KG1 (cell line): ENCODE results near the gene ABI3BP.

Experiments
- DNase-seq: peaks from one replicate; lab custom pipeline; 2025; lab: John Stamatoyannopoulos, UW

The ABI3BP gene

GRCh38 chr3:100776097-100776729, 217.0 kb downstream of the ABI3BP start:
- no peak for DNase-seq

DNA sequence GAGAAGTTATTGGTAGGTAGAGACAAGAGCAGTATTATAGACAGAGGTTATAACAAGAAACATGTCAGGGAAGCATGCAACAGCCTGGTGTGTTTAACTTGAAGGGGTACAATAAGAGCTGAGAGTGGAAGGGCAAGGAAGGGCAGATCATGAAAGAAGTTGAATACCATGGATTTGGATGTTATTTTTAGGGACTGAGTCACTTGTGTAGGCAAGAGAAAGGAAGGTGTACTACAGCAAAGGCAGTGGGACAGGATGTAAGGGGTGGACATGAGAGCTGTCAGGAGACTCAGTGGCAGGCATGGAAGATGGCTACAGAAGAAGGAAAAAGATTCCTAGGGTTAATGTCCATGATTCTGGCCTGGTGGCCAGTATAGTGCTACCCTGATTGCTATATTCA, 217.6 kb downstream of the ABI3BP start:
- DNase-seq = no peak

DNA sequence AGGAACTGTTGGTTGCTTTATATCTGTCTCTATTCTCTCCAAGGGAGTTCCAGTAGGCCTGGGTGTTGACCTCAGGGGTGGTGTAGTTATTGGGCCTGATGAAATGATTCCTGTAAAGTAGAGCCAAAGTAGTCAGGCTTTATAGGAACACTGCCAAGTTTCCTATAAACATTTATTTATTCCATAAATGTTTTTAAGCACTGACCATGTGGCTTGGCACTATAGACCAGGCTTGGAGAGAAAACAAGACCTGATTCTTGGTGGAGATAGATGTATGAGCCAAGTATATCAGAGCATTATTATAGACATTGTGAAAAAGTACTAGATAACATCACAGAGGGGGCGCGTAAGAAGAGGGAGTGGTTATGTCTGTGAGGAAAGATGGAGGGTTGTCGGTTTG, 218.0 kb downstream of the ABI3BP start:
- DNase-seq = no peak

DNA sequence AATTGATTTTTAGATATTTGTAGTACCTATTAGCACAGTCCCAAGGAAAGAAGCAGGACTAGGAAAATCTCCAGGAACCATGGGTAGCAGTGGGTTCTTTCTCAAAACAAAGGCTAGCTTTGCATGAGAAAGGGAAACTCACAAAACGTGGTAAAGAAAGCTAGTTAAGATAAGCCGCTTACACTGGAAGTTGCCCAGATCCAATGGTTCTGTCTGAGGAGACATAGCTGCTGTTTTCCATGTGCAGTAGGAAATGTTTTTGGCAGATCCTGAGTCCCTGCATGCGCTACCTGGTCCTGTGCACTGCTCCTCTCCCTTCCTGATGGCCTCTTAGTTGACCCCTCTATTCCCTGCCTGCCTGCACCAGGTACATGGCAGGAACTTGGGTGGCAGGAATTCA, 223.5 kb downstream of the ABI3BP start:
- no peak for DNase-seq

DNA sequence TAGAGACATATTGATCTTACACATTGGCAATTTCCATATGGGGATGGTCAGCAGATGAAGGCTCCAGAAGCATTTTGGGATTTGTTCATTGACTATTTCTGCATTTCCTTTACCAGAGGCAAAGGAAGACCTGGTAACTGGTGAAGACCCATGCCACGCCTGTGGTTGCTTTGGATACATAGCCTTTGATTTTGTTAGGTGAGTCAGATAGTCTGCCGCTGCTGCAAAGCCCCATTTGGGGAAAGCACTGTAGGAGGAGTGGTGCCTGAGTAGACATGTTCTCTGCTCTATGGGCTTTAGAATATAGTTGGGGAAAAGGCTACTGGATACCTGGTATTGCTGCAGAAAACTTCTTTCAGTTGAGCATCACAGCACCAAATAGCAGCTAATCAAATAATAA, 227.2 kb downstream of the ABI3BP start:
- no peak for DNase-seq

DNA sequence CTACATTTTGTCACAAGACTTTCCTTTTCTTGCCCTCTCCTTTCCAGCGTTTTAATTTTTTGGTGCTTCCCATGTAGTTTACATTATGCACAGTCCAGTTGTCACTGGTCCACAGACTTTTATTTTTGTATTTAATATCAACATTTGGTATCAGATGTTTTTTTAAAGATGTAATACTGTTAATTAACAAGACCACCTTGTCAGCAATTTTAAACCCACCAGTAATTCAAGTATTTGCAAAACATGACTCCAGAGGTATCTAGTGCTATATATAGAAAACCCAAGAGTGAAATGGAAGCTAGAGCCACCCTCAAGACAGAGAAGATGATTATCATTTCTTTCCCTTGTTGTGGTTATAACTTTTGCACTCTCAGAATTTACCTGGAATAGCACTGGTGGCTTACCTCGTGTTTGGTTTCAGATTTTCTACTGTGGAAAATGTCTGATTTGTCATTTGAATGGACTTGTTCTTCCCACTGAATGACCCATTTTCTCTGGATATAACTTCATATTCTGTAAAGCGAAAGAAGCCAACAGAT, 227.7 kb downstream of the ABI3BP start:
- DNase-seq = no peak

GRCh38 chr3:100761951-100762350, 231.3 kb downstream of the ABI3BP start:
- DNase-seq = no peak

DNA sequence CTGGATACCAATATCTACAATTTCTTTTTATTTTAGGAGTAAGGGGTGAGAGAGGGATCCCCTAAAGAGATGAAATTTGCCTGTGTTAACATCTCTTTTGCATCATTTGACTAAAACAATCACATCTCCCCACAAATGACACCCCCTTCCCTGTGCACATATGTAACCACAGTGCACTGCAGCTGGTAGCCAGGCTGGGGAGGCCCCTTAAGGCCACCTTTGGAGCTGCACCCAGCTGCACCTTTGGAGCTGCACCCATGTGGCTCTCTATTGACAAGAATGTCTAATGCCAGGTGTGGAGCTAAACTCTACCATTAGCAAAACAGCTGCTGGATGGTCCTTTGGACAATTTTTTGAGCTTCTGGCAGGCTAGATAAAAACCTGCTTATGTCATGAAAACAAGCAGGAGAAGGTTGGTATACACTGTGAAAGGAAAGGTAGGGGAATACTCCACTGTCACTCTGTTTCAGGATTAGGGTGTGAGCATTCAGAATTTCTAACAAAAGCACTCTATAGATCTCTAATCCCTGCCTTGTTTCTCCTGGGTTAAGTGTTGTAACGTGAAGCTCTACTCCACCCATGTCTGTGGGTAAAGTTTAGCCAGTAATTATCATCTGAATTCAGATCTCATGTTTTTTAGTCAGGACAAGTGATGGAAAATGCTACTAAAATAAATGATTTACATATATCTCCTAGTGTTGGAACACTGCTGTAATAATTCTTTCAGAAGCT, 231.8 kb downstream of the ABI3BP start:
- DNase-seq = no peak

- no peak for DNase-seq
Measured at GRCh38 chr3:100760377-100760776, 232.8 kb downstream of the ABI3BP start.

DNA sequence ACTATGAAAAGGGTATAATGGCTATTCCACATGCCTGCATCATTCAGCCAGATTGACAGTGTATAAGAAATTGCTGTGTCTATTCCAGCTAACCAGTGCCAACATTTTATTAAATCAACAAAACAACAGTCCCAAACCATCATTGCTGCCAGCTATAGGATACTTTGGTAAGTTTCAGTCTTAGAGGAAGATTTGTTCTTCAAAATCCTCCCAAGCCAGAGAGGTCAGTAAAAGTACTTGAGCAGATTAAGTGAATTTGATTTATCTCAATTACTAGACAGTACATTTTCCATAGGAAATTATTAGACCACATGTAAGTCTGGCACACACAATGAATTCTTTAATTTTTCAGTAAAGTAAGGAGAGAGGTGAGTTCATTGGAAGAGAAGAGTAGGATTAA, 233.3 kb downstream of the ABI3BP start:
- DNase-seq = no peak

DNA sequence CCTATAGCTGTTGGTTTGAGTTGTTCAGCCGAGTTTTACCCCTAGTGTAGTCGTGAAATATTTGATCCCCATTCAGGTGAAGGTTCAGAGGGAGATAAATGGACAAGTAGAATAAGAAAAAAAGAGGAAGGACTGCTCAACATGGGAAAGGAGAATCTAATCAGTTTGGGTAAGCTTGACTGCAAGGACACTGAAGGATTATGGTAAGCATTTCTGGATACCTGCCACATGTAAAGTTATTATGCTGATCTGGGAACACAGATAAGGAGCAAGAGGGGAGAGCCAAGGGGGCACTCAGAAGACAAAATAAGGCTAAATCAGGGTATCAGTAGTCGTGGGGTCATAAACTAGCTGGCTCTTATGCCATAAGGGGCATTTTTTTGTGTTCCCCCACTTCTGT, 234.1 kb downstream of the ABI3BP start:
- DNase-seq = no peak

GRCh38 chr3:100756441-100756840, 236.8 kb downstream of the ABI3BP start:
- DNase-seq = no peak

- no peak for DNase-seq
Measured at GRCh38 chr3:100754563-100755334, 238.5 kb downstream of the ABI3BP start.

DNA sequence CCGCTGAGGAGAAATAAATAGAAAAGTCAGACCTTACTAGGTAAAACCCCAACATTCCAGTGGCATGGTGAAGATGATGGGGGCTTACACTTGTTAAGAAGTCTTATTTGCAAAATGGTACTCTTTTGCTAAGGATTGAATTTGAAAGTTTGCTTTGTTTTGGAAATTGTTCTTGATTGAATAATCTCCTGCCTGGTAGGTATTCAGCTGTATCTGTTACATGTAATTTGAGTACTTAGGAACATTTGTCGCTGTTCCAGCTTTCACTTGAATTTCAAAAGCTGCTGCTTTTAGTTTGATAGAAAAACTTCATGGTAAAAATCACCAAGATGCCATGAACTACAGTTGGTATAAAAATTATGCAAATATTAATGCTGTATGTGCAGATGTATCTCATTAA, 239.4 kb downstream of the ABI3BP start:
- no peak for DNase-seq

DNA sequence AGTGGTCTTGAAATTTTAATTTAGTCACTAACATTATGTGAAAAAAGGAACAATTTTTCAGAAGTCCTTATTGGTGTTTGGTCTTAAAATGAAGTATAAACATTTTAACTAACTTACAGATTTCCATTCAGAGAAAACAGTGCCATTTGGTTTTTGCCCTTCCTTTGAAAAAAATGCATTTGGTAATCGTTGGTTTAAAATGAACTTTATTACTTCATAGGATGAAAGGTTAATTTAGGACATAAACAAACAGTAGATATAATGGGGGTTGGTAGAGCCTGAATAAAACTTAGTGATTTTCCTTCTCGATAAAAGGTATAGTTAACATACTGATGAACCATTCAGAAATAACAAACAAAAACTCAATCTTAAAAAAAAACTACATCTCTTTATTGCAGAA, 244.3 kb downstream of the ABI3BP start:
- DNase-seq = no peak

DNA sequence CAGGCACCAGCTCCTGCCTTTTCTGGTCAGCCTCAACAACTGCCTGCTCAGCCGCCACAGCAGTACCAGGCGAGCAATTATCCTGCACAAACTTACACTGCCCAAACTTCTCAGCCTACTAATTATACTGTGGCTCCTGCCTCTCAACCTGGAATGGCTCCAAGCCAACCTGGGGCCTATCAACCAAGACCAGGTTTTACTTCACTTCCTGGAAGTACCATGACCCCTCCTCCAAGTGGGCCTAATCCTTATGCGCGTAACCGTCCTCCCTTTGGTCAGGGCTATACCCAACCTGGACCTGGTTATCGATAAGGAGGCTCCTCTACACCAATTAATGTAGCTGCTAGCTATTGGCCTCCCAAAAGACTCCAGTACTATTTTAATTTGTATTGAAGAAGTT, 245.0 kb downstream of the ABI3BP start:
- DNase-seq = no peak

- no peak for DNase-seq
Measured at GRCh38 chr3:100746092-100746491, 247.1 kb downstream of the ABI3BP start.

GRCh38 chr3:100745617-100746016, 247.6 kb downstream of the ABI3BP start:
- no peak for DNase-seq

- DNase-seq = no peak
Measured at GRCh38 chr3:100744671-100745070, 248.6 kb downstream of the ABI3BP start.

DNA sequence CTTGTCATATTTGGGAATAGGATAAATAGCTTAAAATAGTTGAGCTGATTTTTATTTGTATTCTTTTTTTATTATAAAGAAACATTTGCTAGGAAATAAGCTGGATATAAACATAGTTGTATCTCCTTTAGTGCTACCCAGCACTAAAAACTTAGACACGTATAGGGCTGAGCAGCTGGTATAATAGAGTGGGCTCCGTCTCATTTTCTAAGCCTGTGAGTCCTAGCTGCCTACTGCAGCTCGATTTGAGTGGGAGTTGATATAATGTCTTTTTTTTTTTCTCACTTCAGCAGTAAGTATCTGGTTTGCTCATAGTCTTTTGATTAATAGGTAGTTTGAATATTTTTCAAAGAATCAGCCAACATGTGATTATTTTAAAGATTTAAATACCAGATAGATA, 249.7 kb downstream of the ABI3BP start:
- no peak for DNase-seq

- no peak for DNase-seq
Measured at GRCh38 chr3:100740207-100740606, 253.0 kb downstream of the ABI3BP start.

GRCh38 chr3:100737334-100737733, 255.9 kb downstream of the ABI3BP start:
- no peak for DNase-seq

GRCh38 chr3:100732435-100732834, 260.8 kb downstream of the ABI3BP start:
- DNase-seq = no peak
